Psoas muscle (tissue), 8 donors: ENCODE results near the gene ADAMTS12. TPM values are rescaled to one million over a fixed set of nuclear protein-coding genes. Genes with fewer than 3 reads are reported as not detected.
A peak's percentile ranks its signal among the peaks of the same experiment; 100 is the strongest.

Source experiments
- ATAC-seq, 4 donors: fragments of 200-7000 bp; cut with Tn5 transposase; one replicate each; pipeline ENCODE4 v1.9.1; 2020; ENCODE audit warnings: moderate library complexity in 3 of 4, mild to moderate bottlenecking in 2 of 4
- DNase-seq, 2 donors: peaks; one replicate each; pipeline ENCODE4 v3.0.0-alpha.2; 2020
- H3K27ac ChIP-seq: fragments of 200-600 bp; one replicate; pipeline ENCODE4 v1.8.0; 2022
- H3K27me3 ChIP-seq, 3 donors: fragments of 200-600 bp in 1 of 3; one replicate each; pipeline versions ENCODE4 v1.6.1 to v1.8.0; 2013 to 2022; ENCODE audit warnings: low read length in 2 of 3, mild to moderate bottlenecking in 2 of 3, moderate library complexity in 1 of 3; ENCODE audit not compliant: insufficient read depth in 3 of 3
- H3K36me3 ChIP-seq, 2 donors: fragments of 200-600 bp in 1 of 2; one replicate each; pipeline versions ENCODE4 v1.6.1 to v1.8.0; 2013 to 2022; ENCODE audit warnings: low read depth in 1 of 2, mild to moderate bottlenecking in 1 of 2, moderate library complexity in 1 of 2; ENCODE audit not compliant: insufficient read depth in 1 of 2
- H3K4me1 ChIP-seq: fragments of 200-600 bp; one replicate; pipeline ENCODE4 v1.8.0; 2022
- H3K4me3 ChIP-seq: fragments of 200-600 bp; one replicate; pipeline ENCODE4 v1.8.0; 2022; ENCODE audit warnings: mild to moderate bottlenecking
- H3K9me3 ChIP-seq: fragments of 200-600 bp; one replicate; pipeline ENCODE4 v1.8.0; 2022
- CTCF ChIP-seq: fragments of 200-600 bp; IDR thresholded peaks from one replicate; pipeline ENCODE4 v1.8.0; 2022; ENCODE audit warnings: antibody characterized with exemption
- WGBS, 3 donors: extraction: QIAGEN DNeasy Blood & Tissue Kit; methylation state at CpG; one replicate each; pipeline versions ENCODE4 v1.1.6 to v1.1.7; 2013; 5-methylcytosine and 5-hydroxymethylcytosine counted together
- intact Hi-C, 2 donors: fragments of 100-400 bp; cut with DNase I; formaldehyde crosslinking; loops; one replicate each; pipeline versions ENCODE4 v1.11.0 to v1.14.2; 2022
- polyA plus RNA-seq, 3 donors: library from polyadenylated mRNA; stranded (reverse); fragments of 200-250 nt; gene quantifications; one replicate each; pipeline ENCODE4 v1.2.3, GENCODE V29; 2013
- total RNA-seq, 4 donors: library from RNA; stranded (reverse); fragmentation: NEBNext Ultra II Directional in 2 of 4; extraction: Animal tissue kit (Norgen Biotek cat#: 25700) in 2 of 4; gene quantifications; one replicate each; pipeline versions ENCODE4 v1.2.1 to v1.2.4, GENCODE V29; 2021 to 2023
- donor health status: healthy with polysubstance abuse.
- donor health status: DM: no; HTN: no; CAD: no; lungs with moderate emphysema.
- donor health status: Bipolar disorder and iron deficiency.
- donor health status: healthy.
- donor health status: DM: yes; HTN: yes; CAD: no.
- donor health status: DM: no; HTN: no; CAD: no.
- donor health status: DM: no; HTN: no; CAD: no.
- donor health status: DM: yes; HTN: yes; CAD: no.

The ADAMTS12 gene
- total and polyA plus RNA-seq, 7 donors, result 0.19 to 1.2 (median 0.88) TPM

GRCh38 chr5:33936381-33937016 lies 44.7 kb upstream of the ADAMTS12 start, which contains the start of gene RXFP3:
Gene RXFP3, plus strand, starts transcription at chr5:33936386. Its CDS starts 355 bp downstream, at chr5:33936741.
- WGBS, 3 donors, result 3 to 7% (median 7%) methylated on average over 45 of the region's 45 CpGs
- H3K4me3 ChIP-seq, result peak within 1 kb of the TSS; percentile 42
- peaks cover 0 to 73% (median 25%) of the 10 kb centered on the region in 3 donors for H3K27me3 ChIP-seq
- TF ChIP-seq CTCF, result no peak
- H3K27ac ChIP-seq, result no peak within 1 kb of the TSS
- intact Hi-C loops, result no loop called here
- peaks cover 10% of the 10 kb centered on the region for H3K4me1 ChIP-seq
- H3K36me3 ChIP-seq, result no peaks in the 10 kb centered on the region
- DNase-seq, result peak in 1 of 2 donors; percentile 47
- no peaks in the 10 kb centered on the region for H3K9me3 ChIP-seq
- ATAC-seq, result no peak

GRCh38 chr5:33936004-33936380 lies 44.2 kb upstream of the ADAMTS12 start:
- peak overlapping the region; percentile 42 for H3K4me3 ChIP-seq
- ATAC-seq (peak; percentile 51 to 70 (median 63)), DNase-seq (peak; percentile 54 to 72)
- peaks cover 0 to 73% (median 25%) of the 10 kb centered on the region in 3 donors for H3K27me3 ChIP-seq
- peaks cover 10% of the 10 kb centered on the region for H3K4me1 ChIP-seq
- intact Hi-C loops, result no loop called here
- peak; percentile 12 for TF ChIP-seq CTCF
- H3K36me3 ChIP-seq, result no peaks in the 10 kb centered on the region
- H3K27ac ChIP-seq, result no peak overlapping the region
- no peaks in the 10 kb centered on the region for H3K9me3 ChIP-seq
- 0 to 1% (median 1%) methylated on average over 30 of the region's 30 CpGs for WGBS, 3 donors

- H3K4me3 ChIP-seq, result no peak overlapping the region
- H3K4me1 ChIP-seq, result peaks cover 10% of the 10 kb centered on the region
- H3K36me3 ChIP-seq, result no peaks in the 10 kb centered on the region
- no peak for ATAC-seq
- no peak for DNase-seq
- WGBS, 3 donors, result 78 to 89% (median 85%) methylated on average over 1 of the region's 1 CpG
- peaks cover 0 to 65% (median 22%) of the 10 kb centered on the region in 3 donors for H3K27me3 ChIP-seq
- TF ChIP-seq CTCF, result no peak
- H3K27ac ChIP-seq, result no peak overlapping the region
- intact Hi-C loops, result loop anchor here (2.0 to 5.0 kb wide), 2 partner anchors 497 to 499 kb away; no protein-coding TSS in a partner anchor
- no peaks in the 10 kb centered on the region for H3K9me3 ChIP-seq
Observed at GRCh38 chr5:33934176-33934575, 42.4 kb upstream of the ADAMTS12 start.

- 80 to 86% (median 85%) methylated on average over 3 of the region's 3 CpGs for WGBS, 3 donors
- no peak for TF ChIP-seq CTCF
- H3K27me3 ChIP-seq, result peaks cover 0 to 61% (median 22%) of the 10 kb centered on the region in 3 donors
Observed at GRCh38 chr5:33933723-33934169, 42.0 kb upstream of the ADAMTS12 start.

More at GRCh38 chr5:33933723-33934169, 42.0 kb upstream of the ADAMTS12 start:
- Histone ChIP-seq H3K4me3 (no peak overlapping the region), H3K4me1 (peaks cover 10% of the 10 kb centered on the region), H3K27ac (no peak overlapping the region), H3K9me3 (no peaks in the 10 kb centered on the region), H3K36me3 (no peaks in the 10 kb centered on the region)
- intact Hi-C loops, result loop anchor here (2.0 to 5.0 kb wide), 2 partner anchors 496 to 499 kb away; no protein-coding TSS in a partner anchor
- DNase-seq (no peak), ATAC-seq (no peak)
